ENCODE results near the gene ABHD16B. TPM values are rescaled to one million over a fixed set of nuclear protein-coding genes. Genes with fewer than 3 reads are reported as not detected.
A peak's percentile ranks its signal among the peaks of the same experiment; 100 is the strongest.

The ABHD16B gene
- total RNA-seq, 1 donor from 2014 or later: not detected

DNA sequence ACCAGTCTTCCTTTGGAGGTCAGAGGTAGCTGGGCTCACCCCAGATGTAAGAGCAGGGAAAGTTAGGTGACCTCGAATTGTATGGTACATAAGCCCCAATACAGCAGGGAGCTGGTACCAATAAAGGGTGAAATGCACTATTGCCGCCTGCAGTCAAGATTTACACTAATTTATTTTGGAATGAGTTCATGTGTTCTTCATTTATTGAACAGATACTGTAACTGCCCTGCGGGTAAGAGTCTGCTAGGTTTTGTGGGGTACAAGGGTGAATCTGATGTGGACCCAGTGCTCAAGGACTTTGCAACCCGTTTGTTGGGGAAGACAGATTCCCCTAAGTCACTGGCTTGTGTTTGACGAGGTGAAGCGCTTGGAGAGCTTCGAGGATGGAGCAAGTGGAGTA, 31.1 kb downstream of the ABHD16B start:
- H3K27me3 Mint-ChIP-seq (ENCODE audit: low read depth): no peaks in the 10 kb centered on the region
- no peaks in the 10 kb centered on the region for H3K9me3 Mint-ChIP-seq
- peaks cover 17% of the 10 kb centered on the region for H3K36me3 Mint-ChIP-seq
- peaks cover 19% of the 10 kb centered on the region for H3K4me1 Mint-ChIP-seq
- no peak overlapping the region for H3K27ac Mint-ChIP-seq
- TF ChIP-seq, protein P1, sequence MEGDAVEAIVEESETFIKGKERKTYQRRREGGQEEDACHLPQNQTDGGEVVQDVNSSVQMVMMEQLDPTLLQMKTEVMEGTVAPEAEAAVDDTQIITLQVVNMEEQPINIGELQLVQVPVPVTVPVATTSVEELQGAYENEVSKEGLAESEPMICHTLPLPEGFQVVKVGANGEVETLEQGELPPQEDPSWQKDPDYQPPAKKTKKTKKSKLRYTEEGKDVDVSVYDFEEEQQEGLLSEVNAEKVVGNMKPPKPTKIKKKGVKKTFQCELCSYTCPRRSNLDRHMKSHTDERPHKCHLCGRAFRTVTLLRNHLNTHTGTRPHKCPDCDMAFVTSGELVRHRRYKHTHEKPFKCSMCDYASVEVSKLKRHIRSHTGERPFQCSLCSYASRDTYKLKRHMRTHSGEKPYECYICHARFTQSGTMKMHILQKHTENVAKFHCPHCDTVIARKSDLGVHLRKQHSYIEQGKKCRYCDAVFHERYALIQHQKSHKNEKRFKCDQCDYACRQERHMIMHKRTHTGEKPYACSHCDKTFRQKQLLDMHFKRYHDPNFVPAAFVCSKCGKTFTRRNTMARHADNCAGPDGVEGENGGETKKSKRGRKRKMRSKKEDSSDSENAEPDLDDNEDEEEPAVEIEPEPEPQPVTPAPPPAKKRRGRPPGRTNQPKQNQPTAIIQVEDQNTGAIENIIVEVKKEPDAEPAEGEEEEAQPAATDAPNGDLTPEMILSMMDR (IDR thresholded peaks at IDR 0.05; ENCODE audit: unreplicated experiment): no peak
- no peak for DNase-seq (ENCODE audit: low spot score in 2 of 2, unreplicated experiment in 2 of 2)
- H3K4me3 Mint-ChIP-seq: no peak overlapping the region

DNA sequence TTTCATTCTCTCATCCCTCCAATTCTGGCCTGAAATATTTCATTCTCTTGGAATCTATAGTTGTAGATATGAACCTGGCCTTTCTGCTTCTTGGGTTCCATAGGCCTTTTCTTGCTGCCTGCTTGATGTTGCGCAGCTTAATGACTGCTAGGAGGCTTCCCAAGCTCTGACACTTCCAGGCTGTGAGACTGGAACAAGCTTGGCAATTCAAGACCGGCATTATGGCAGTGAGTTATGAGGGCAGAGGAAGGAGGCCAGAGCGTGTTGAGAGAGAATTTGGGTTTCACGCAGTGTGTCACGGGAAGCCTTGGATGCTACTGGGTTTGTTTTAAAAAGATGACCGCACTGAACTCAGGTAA, 32.7 kb downstream of the ABHD16B start:
- Mint-ChIP-seq H3K4me3 (peak overlapping the region; percentile 79), H3K27ac (peak overlapping the region; percentile 57), H3K27me3 (ENCODE audit: low read depth) (no peaks in the 10 kb centered on the region), H3K36me3 (peaks cover 15% of the 10 kb centered on the region), H3K4me1 (peaks cover 24% of the 10 kb centered on the region), H3K9me3 (no peaks in the 10 kb centered on the region)
- TF ChIP-seq, protein P1 (IDR thresholded peaks at IDR 0.05; ENCODE audit: unreplicated experiment): no peak
- DNase-seq (ENCODE audit: low spot score in 2 of 2, unreplicated experiment in 2 of 2): no peak

DNA sequence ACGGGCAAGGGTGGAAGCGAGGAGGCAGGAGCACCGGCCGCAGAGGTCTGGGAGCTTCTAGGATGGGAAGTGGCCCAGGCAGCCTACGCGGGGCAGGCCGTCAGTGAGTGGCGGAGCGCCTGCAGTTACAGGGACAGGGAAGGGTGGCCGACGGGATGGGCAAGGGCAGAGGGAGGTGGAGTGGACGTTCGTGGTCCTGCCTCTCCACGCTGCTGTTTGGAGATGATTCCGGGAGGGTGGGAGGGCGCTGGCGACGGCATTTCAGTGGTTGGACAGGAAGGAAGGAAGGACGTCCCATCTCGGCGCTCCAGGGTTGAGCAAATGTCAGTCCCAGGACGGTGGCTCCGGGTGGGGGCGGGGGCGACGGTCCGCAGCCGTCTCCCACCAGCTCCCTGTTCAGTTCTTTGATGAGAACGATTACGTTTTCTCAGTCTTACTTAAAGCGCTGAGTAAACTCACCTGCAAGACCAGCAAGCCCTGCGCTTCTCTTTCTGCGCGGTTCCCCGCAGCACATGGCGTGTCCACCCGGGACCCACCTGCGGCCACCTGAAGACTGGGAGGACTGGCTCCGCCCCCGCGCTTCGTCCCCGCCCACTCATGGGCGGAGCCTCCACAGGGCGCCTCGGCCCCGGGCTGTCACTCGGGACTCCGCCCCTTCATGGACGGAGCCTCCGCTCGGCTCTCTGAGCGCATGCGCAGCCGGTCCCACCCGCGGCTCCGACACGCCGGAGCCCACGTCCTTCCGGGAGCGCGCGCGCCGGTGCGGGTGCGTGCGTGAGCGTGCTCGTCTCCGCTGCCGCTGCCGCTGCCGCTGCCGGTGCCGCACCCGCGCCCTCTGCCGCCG, 33.3 kb downstream of the ABHD16B start, which contains the start of gene DNAJC5:
TSS of gene DNAJC5 (plus strand) at position 769 of the 844 bp plus-strand sequence. CDS start 33,220 bp downstream, outside the sequence.
- DNase-seq (ENCODE audit: low spot score in 2 of 2, unreplicated experiment in 2 of 2): peak; percentile 89 to 96
- H3K4me3 Mint-ChIP-seq: peak within 1 kb of the TSS; percentile 87
- peaks cover 27% of the 10 kb centered on the region for H3K4me1 Mint-ChIP-seq
- H3K27ac Mint-ChIP-seq: peak within 1 kb of the TSS; percentile 97
- no peaks in the 10 kb centered on the region for H3K9me3 Mint-ChIP-seq
- no peaks in the 10 kb centered on the region for H3K27me3 Mint-ChIP-seq (ENCODE audit: low read depth)
- H3K36me3 Mint-ChIP-seq: peaks cover 12% of the 10 kb centered on the region
- TF ChIP-seq, protein P1 (IDR thresholded peaks at IDR 0.05; ENCODE audit: unreplicated experiment): no peak

DNA sequence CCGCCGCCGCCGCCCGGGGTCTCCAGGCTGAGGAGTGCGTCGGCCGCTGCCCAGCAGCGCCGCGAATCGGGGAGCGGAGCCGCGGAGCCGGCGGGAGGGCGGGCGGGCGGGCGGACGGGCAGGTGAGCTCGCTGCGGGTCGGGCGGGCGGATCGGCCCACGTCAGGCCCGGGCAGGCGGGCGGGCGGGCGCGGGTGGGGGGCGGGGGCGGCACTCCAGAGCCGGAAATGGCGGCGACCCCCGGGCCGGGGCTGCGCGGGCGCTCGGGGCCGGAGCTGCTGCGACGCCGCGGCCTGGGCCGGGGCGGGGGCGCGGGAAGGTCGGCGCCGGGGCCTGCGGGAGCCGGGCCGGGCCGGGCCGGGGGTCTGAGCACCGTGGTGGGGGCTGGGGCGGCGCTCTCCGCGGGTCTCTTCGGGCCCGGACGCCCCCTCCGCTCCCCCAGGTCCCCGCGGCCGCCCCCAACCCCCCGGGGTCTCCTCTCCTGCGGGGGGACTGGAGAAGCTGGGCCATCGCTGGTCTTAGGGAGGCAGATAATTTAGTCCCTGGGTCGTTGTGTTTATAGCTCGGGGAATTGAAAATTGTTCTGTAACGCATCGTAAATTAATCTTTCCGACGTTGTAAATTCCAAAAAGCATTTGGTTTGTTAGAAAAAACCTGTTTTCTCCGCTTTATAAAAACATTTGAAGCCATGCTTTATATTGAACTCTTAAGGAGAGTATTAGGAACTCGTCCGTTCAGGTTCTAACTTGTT, 34.1 kb downstream of the ABHD16B start:
- peak overlapping the region; percentile 97 for H3K27ac Mint-ChIP-seq
- peaks cover 27% of the 10 kb centered on the region for H3K4me1 Mint-ChIP-seq
- no peak for DNase-seq (ENCODE audit: low spot score in 2 of 2, unreplicated experiment in 2 of 2)
- peak overlapping the region; percentile 87 for H3K4me3 Mint-ChIP-seq
- no peaks in the 10 kb centered on the region for H3K9me3 Mint-ChIP-seq
- H3K27me3 Mint-ChIP-seq (ENCODE audit: low read depth): no peaks in the 10 kb centered on the region
- peaks cover 6% of the 10 kb centered on the region for H3K36me3 Mint-ChIP-seq
- TF ChIP-seq, protein P1 (IDR thresholded peaks at IDR 0.05; ENCODE audit: unreplicated experiment): no peak

DNA sequence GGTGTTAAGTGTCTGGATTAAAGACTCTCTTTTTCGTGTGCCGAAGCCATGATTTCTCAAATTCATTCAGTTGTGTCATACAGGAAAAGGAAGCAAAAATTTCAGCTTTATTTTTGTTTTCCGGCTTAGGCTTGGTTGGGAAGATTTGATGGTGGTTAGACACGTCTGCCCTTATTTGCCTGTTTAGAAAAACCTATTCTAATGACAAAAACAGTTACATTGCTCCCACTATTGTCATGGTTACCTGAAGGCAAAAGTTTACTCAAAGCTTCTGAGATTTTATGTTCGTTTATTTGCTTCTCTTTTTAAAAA, 34.6 kb downstream of the ABHD16B start:
- Mint-ChIP-seq H3K36me3 (peaks cover 5% of the 10 kb centered on the region), H3K27me3 (ENCODE audit: low read depth) (no peaks in the 10 kb centered on the region), H3K27ac (peak overlapping the region; percentile 97), H3K4me3 (peak overlapping the region; percentile 87), H3K4me1 (peaks cover 27% of the 10 kb centered on the region), H3K9me3 (no peaks in the 10 kb centered on the region)
- TF ChIP-seq, protein P1 (IDR thresholded peaks at IDR 0.05; ENCODE audit: unreplicated experiment): no peak
- no peak for DNase-seq (ENCODE audit: low spot score in 2 of 2, unreplicated experiment in 2 of 2)
